Type B pancreatic cell (in vitro differentiated cells): Measurements from ENCODE around the gene MAD2L2. TPM values are rescaled to one million over a fixed set of nuclear protein-coding genes. Genes with fewer than 3 reads are reported as not detected.

Experiments
- DNase-seq: peaks from one replicate; pipeline ENCODE4 v3.0.0; 2021; ENCODE audit warnings: mixed read lengths; ENCODE audit not compliant: unreplicated experiment; ENCODE audit errors: extremely low spot score
- H3K27ac Mint-ChIP-seq: 2 replicates; pipeline ENCODE4 v1.8.0; 2021; ENCODE audit warnings: mild to moderate bottlenecking, mixed read lengths
- H3K27me3 Mint-ChIP-seq: 2 replicates; pipeline ENCODE4 v1.8.0; 2021; ENCODE audit warnings: mixed read lengths
- H3K36me3 Mint-ChIP-seq: 2 replicates; pipeline ENCODE4 v1.8.0; 2021; ENCODE audit warnings: mixed read lengths
- H3K4me1 Mint-ChIP-seq: one replicate; pipeline ENCODE4 v1.8.0; 2021; ENCODE audit warnings: mixed read lengths; ENCODE audit not compliant: unreplicated experiment
- H3K4me3 Mint-ChIP-seq: 2 replicates; pipeline ENCODE4 v1.8.0; 2021; ENCODE audit warnings: mild to moderate bottlenecking, mixed read lengths
- H3K9me3 Mint-ChIP-seq: 2 replicates; pipeline ENCODE4 v1.8.0; 2021; ENCODE audit warnings: mixed read lengths
- CTCF ChIP-seq: fragments of 200-600 bp; sonication (generic); conservative IDR thresholded peaks from 2 replicates; pipeline ENCODE4 v1.5.0; 2021; ENCODE audit warnings: antibody characterized with exemption, mild to moderate bottlenecking
- total RNA-seq: library from RNA; stranded (reverse); gene quantifications from 2 replicates; pipeline ENCODE4 v1.2.1, GENCODE V29; 2021; ENCODE audit warnings: low replicate concordance

The MAD2L2 gene
- total RNA-seq, 1 donor from 2014 or later = 70.7 TPM

GRCh38 chr1:11684070-11684469 lies 3.1 kb upstream of the MAD2L2 start:
- no peak for DNase-seq
- no peaks in the 10 kb centered on the region for H3K27me3 Mint-ChIP-seq
- no peak overlapping the region for H3K27ac Mint-ChIP-seq
- H3K36me3 Mint-ChIP-seq = no peaks in the 10 kb centered on the region
- H3K4me1 Mint-ChIP-seq = peaks cover 19% of the 10 kb centered on the region
- TF ChIP-seq CTCF = no peak
- H3K4me3 Mint-ChIP-seq = no peak overlapping the region
- no peaks in the 10 kb centered on the region for H3K9me3 Mint-ChIP-seq

- DNase-seq = no peak
- no peak overlapping the region for H3K4me3 Mint-ChIP-seq
Observed at GRCh38 chr1:11682799-11683198, 1.9 kb upstream of the MAD2L2 start.

GRCh38 chr1:11682287-11682771 lies 1.4 kb upstream of the MAD2L2 start:
- no peak for DNase-seq
- TF ChIP-seq CTCF = no peak
- Mint-ChIP-seq H3K27ac (peak overlapping the region; percentile 71), H3K4me3 (peak overlapping the region; percentile 94), H3K4me1 (peaks cover 19% of the 10 kb centered on the region), H3K36me3 (peaks cover 4% of the 10 kb centered on the region), H3K27me3 (no peaks in the 10 kb centered on the region), H3K9me3 (no peaks in the 10 kb centered on the region)

More at GRCh38 chr1:11682799-11683198, 1.9 kb upstream of the MAD2L2 start:
- H3K36me3 Mint-ChIP-seq = peaks cover 4% of the 10 kb centered on the region
- TF ChIP-seq CTCF = no peak
- no peaks in the 10 kb centered on the region for H3K9me3 Mint-ChIP-seq
- no peaks in the 10 kb centered on the region for H3K27me3 Mint-ChIP-seq
- H3K4me1 Mint-ChIP-seq = peaks cover 19% of the 10 kb centered on the region
- no peak overlapping the region for H3K27ac Mint-ChIP-seq

GRCh38 chr1:11680270-11681070 lies 478 bp downstream of the MAD2L2 start:
- Mint-ChIP-seq H3K27me3 (no peaks in the 10 kb centered on the region), H3K4me3 (peak overlapping the region; percentile 88), H3K27ac (no peak overlapping the region), H3K9me3 (no peaks in the 10 kb centered on the region), H3K36me3 (peaks cover 4% of the 10 kb centered on the region), H3K4me1 (peaks cover 19% of the 10 kb centered on the region)
- TF ChIP-seq CTCF = no peak
- DNase-seq = no peak

- Mint-ChIP-seq H3K36me3 (peaks cover 4% of the 10 kb centered on the region), H3K4me3 (peak overlapping the region; percentile 35), H3K27ac (no peak overlapping the region), H3K27me3 (no peaks in the 10 kb centered on the region), H3K4me1 (peaks cover 10% of the 10 kb centered on the region), H3K9me3 (no peaks in the 10 kb centered on the region)
- DNase-seq = no peak
- no peak for TF ChIP-seq CTCF
Observed at GRCh38 chr1:11678442-11678841, 2.5 kb downstream of the MAD2L2 start.
